CMK (cell line): ENCODE results near the gene HK1.
A peak's percentile ranks its signal among the peaks of the same experiment; 100 is the strongest.
"Not testable (repeated sequence)": the region's sequence is repeated elsewhere in the genome, so short reads cannot be mapped to it uniquely, and the experiment has no call there.

Experiments used
- DNase-seq: peaks from one replicate; pipeline ENCODE4 v3.0.0-alpha.2; 2010; ENCODE audit warnings: low read depth

Gene HK1

DNA sequence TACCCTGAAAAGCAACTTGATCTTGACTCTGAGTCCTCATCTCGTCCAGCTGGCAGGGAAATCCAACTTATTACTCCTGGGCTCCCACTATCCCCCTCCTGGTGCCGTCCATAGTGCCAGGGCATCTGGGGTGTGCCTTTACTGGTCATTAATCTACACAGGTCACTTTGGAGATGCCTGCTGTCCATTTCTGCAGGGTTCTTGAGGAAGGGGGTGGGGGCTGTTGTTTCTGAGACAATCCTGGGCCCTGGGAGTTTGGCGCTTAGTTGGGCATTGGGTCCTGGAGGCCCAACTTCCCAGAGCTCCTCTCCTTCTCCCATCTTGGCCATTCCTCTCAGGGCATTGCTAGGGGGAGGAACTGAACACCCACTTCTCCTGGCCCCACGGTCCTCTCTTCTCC is 144.4 kb downstream of the HK1 start:
- no peak for DNase-seq

DNA sequence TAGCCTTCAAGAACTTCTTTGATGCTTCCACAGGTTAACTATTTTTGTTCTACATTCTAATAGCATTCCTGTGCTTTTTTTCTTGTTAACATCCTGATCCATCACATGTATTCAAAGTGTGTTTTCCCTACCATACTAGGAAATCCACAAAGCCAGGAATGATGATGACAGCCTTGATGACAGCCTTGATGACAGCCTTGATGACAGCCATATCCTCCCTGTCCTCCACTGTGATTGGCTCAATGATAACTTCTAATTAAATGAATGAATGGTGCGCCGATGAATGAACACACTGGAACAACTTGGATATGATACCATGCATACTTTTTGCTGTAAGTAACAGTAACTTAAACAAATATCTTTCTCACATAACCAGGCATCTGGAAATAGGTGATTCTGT is 146.7 kb downstream of the HK1 start:
- no peak for DNase-seq

GRCh38 chr10:69425511-69426298 is 147.4 kb downstream of the HK1 start:
- DNase-seq, result no peak

GRCh38 chr10:69426376-69426727 is 148.1 kb downstream of the HK1 start:
- no peak for DNase-seq

DNA sequence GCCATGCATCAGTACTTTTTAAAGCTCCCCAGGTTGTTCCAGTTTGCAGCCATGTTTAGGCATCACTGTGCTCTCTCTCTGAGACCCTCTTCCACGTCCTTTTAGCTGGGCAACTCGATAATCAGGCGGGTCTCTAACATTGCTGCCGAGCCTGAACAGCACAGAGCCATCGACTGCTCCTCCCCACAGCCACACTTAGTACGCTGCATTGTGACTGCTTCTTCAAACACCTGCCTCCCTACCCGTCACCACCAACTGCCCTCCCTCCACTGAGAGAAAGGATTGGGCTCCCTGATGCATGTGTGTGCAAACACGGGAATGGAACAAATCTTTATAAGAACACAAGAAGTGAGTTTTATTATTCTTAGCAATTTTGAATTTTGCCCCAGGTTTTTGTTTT is 149.9 kb downstream of the HK1 start:
- no peak for DNase-seq

DNA sequence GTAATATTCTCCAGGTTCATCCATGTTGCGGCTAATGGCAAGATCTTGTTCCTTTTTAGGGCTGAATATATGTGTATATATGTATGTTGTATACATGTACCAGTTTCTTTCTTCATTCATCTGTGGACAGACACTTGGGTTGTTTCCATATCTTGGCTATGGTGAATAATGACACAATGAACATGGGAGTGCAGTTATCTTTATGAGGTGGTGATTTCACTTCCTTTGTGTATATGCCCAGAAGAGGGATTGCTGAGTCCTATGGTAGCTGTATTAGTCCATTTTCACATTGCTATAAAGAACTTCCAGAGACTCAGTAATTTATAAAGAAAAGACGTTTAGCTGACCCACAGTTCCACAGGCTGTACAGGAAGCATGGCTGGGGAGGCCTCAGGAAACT is 155.9 kb downstream of the HK1 start:
- DNase-seq, result no peak

DNA sequence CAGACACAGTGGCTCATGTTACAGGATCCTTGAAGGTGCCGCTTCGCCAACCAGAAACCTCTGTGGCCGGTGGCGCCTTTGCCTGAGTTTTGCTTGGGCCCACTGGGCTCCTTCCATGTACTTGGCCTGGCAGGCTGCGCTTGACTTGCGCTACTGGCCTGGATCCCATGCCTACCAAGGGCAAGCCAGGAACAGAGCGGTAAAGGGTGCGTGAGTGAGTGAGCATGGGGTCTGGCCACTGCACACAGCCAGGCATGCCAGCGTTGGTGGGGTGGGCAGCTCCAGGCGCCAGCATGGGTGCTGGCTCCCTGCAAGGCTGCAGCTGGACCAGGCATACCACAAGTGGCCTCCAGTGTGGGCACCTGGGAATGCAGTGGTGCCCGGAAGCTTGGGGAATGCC is 156.6 kb downstream of the HK1 start:
- DNase-seq, result no peak

DNA sequence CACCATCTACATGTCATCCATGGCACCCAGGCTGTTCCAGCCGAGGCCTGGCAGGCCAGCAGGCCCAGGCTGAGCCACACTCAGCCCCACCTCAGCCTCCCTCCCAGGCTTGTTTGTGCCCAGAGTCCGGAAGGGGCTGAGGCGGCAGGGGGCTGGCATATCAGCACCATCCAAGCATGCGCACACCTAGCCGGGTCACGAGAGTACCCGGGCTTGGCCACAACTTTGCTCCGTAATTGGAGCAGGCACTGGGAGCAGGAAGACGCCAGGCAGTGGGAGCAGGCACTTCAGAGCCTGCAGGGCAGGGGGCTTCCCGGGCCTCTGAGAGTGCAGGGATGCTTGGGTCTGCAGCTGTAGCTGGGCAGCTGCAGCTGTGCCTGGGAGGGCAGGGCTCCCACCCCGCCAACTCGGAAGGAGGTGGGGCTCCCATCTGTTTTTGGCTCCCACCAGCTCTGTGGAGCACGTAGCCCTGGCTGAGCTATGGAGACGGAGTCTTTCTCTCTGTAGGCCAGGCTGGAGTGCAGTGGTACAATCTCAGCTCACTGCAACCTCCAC is 157.7 kb downstream of the HK1 start:
- DNase-seq, result no peak

DNA sequence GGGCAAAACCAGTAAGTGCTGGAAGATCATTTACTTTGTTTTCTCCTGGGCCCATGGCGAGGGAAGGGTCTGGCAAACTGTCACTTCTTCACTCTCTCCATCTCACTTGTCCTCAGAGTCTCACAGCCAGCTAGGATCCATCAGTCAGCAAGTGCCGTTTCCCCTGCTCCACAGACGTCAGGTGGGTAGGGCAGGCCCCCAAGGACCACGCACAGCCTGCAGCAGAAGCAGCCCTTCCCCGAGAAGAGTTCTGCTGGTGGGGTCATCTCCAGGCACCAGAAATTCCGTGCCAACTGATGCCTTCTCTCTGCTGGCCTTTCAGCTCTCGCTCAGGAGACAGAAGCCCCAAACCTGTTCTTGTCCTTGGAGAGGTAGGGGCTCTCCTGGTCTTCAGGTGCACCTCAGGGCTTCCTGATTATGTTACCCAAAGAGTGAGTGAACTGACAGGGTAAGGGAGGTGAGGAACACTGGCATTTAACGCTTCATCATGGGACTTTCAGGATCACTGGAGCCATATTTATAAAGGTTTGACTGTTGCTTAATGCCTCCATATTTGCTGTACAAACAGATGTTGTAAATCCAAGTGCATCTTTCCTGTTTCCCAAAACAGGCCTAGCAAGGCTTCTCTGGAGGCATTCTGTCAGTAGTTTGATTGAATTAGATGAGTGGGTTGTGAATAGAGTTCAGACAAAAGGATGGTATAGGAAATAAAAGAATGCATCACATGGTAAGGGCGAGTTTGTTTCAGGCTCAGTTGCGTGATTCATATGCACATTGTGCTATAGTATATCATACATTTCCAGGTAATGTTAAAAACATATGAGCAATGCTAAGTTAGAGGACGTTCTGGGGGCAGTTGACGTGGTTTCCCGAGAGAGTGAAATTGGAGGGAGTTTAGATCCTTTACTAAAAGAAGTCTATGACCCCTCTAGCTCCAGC is 159.3 kb downstream of the HK1 start:
- no peak for DNase-seq

DNA sequence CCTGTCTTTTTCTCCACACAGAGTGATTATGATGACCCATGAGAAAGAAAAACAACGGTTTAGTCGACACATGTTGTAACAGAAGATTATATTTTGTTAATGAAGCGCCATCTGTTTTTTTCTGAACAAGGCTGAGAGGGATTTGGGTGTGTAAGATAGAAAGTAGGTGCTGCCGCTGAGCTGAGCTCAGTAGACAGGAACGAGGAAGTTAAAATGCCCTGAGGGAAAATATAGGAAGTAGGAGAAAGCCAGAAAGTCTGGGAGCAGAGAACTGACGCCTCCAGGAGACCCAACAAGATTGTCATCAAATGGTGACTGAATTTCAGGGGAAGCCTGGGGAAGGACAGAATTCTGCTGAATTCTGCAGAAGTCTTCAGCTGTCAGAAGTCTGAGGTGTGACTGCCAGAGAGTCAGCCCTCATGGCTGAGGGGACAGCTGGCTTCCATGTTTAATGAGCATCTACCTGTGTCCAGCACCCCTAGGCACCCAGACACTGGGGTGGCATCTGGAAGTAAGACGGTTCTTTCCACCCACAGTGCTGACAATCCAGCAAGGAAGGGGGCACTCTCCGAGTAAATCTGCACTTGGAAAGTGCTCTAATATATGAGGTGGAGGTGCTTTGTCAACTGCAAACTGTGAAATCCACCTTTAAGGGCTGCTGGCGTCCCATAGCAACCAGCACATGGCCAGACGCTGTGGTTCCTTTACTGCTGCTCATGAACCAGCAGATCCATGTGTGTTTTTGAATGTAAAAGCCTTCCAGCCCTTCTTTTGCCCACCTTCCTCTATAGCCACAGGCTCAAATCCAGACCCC is 160.4 kb downstream of the HK1 start:
- DNase-seq, result no peak

- DNase-seq, result no peak
These were observed 161.0 kb downstream of the HK1 start for GRCh38 chr10:69439350-69439739.

DNA sequence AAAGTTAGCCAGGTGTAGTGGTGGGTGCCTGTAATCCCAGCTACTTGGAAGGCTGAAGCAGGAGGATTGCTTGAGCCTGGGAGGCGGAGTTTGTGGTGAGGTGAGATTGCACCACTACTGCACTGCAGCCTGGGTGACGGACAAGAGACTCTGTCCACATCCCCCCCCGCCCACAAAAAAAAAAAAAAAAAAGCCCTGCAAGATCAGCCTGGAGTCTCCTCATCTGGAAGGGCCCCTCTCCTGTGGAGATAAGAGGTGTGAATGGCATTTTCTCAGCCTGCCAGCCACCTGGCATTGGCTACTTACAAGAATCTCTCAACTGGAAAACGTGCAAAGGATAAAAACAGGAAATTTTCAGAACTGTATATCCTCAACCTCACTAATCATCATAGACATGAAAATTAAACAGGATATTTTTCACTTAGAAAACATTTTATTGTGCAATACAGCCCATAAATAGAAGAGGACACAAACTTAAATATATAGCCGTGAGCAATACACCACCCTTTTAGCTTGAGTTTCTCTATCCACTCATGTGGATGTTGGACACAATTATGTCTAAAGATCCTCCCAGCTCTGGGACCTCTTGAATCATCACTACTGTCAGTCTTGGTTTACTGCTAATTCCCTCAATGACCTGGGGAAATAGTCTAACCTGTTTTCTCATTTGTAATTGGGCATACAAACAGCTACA is 161.7 kb downstream of the HK1 start:
- no peak for DNase-seq

- DNase-seq, result no peak
These were observed 165.1 kb downstream of the HK1 start for GRCh38 chr10:69443354-69443753.

- no peak for DNase-seq
These were observed 166.7 kb downstream of the HK1 start for GRCh38 chr10:69445041-69445440.

GRCh38 chr10:69446229-69446628 is 167.9 kb downstream of the HK1 start:
- no peak for DNase-seq

- DNase-seq, result no peak
These were observed 168.4 kb downstream of the HK1 start for GRCh38 chr10:69446650-69447151.

- peak; percentile 68 for DNase-seq
These were observed 171.5 kb downstream of the HK1 start for GRCh38 chr10:69449841-69450240.

GRCh38 chr10:69450395-69450794 is 172.1 kb downstream of the HK1 start:
- DNase-seq, result not testable (repeated sequence)

- peak; percentile 68 for DNase-seq
These were observed 173.0 kb downstream of the HK1 start, which contains the start of gene TSPAN15 for GRCh38 chr10:69451209-69451783. Gene TSPAN15, plus strand, starts transcription at chr10:69451465. Its CDS starts 130 bp downstream, at chr10:69451595.
